Measurements from ENCODE around the gene SVIL. TPM values are rescaled to one million over a fixed set of nuclear protein-coding genes. Genes with fewer than 3 reads are reported as not detected.

SVIL gene
- total RNA-seq, 1 donor from 2014 or later = 0.62 TPM

DNA sequence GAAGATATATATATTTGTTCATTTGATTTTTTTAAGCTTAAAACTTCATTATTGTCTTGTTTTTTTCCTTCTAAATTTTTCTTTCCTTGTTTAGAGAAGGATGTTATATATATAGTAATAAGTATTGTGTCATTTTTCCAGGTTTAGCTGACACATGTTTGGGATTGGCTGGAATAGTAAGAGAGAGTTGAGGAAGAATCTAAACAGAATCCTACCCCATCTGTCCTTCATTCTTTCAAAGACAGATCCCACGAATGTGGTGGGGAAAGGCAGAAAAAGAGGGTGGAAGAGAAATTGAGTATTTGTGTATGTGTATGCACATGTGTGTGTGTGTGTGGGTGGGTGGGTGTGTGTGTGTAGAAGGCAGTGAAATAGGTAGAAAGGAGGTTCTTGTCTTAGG is 132.4 kb downstream of the SVIL start:
- Mint-ChIP-seq H3K36me3 (ENCODE audit: low read depth) (no peaks in the 10 kb centered on the region), H3K27me3 (peaks cover 8% of the 10 kb centered on the region), H3K4me3 (no peak overlapping the region), H3K9me3 (no peaks in the 10 kb centered on the region), H3K4me1 (no peaks in the 10 kb centered on the region), H3K27ac (no peak overlapping the region)
- CTCF ChIA-PET = interaction anchor here (1.1 kb wide), 1 partner anchor 13 kb away, joined by 3 read pairs; no protein-coding TSS in a partner anchor
- POLR2A ChIA-PET = no interaction called here
- TF ChIP-seq, protein P1, sequence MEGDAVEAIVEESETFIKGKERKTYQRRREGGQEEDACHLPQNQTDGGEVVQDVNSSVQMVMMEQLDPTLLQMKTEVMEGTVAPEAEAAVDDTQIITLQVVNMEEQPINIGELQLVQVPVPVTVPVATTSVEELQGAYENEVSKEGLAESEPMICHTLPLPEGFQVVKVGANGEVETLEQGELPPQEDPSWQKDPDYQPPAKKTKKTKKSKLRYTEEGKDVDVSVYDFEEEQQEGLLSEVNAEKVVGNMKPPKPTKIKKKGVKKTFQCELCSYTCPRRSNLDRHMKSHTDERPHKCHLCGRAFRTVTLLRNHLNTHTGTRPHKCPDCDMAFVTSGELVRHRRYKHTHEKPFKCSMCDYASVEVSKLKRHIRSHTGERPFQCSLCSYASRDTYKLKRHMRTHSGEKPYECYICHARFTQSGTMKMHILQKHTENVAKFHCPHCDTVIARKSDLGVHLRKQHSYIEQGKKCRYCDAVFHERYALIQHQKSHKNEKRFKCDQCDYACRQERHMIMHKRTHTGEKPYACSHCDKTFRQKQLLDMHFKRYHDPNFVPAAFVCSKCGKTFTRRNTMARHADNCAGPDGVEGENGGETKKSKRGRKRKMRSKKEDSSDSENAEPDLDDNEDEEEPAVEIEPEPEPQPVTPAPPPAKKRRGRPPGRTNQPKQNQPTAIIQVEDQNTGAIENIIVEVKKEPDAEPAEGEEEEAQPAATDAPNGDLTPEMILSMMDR (IDR thresholded peaks at IDR 0.05) = no peak
- ATAC-seq (ENCODE audit: low read depth) (no peak), DNase-seq (no peak)
- intact Hi-C loops (cut with micrococcal nuclease) = no loop called here

DNA sequence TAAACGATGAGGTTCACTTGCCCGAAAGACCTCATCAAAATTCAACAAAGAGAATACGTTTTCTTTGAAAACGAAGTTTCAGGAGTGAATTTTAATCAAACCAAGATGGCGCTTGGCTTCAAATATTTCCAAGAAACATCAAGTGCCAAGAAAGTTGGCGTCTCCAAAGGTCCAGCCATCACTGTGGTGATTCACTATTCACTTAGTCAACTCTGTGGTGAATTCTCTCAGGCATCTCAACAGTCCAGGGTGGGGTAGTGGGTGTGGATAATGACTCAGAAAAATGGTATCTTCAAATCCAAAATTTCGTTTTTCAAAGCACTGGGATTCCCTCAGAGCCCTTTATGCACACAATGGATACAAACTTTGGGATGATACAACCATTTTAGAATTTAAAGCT is 133.1 kb downstream of the SVIL start:
- Mint-ChIP-seq H3K4me1 (no peaks in the 10 kb centered on the region), H3K36me3 (ENCODE audit: low read depth) (no peaks in the 10 kb centered on the region), H3K27ac (no peak overlapping the region), H3K27me3 (peaks cover 11% of the 10 kb centered on the region), H3K4me3 (no peak overlapping the region), H3K9me3 (no peaks in the 10 kb centered on the region)
- ATAC-seq (ENCODE audit: low read depth) (no peak), DNase-seq (no peak)
- TF ChIP-seq, protein P1 (IDR thresholded peaks at IDR 0.05) = no peak
- ChIA-PET CTCF (interaction anchor here (1.1 kb wide), 1 partner anchor 14 kb away, joined by 3 read pairs; no protein-coding TSS in a partner anchor), POLR2A (no interaction called here)
- intact Hi-C loops (cut with micrococcal nuclease) = no loop called here

DNA sequence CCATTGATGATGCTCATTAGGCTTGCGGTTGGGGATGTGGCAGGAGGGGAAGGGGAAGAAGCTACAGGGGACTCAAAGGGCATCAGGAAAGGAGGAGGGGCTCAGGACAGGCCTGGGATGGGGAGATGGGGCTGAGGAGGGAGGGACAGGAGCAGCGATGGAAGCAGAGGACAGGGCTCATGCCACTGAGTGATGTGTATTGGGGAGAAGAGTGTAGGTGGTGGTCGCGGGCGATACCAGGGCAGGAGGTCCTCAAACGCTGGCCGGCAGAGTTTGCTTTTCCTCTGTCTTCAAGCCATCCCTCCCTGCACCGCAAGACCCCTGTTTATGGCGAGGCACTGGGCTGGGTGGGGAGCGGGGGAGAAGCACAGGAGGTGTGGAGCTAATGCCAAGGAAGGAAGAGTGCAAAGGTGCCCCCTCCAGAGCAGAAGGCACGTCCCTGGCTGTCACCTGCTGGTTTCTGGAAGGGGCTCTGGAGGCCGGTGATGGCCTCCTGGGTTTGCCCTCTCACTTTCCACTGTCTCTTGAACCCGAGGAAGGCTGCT is 134.7 kb downstream of the SVIL start:
- no peak overlapping the region for H3K27ac Mint-ChIP-seq
- peaks cover 7% of the 10 kb centered on the region for H3K27me3 Mint-ChIP-seq
- no peaks in the 10 kb centered on the region for H3K9me3 Mint-ChIP-seq
- ChIA-PET CTCF (no interaction called here), POLR2A (no interaction called here)
- TF ChIP-seq, protein P1 (IDR thresholded peaks at IDR 0.05) = no peak
- H3K36me3 Mint-ChIP-seq (ENCODE audit: low read depth) = no peaks in the 10 kb centered on the region
- H3K4me1 Mint-ChIP-seq = no peaks in the 10 kb centered on the region
- intact Hi-C loops (cut with micrococcal nuclease) = no loop called here
- ATAC-seq (ENCODE audit: low read depth) (no peak), DNase-seq (no peak)
- no peak overlapping the region for H3K4me3 Mint-ChIP-seq

DNA sequence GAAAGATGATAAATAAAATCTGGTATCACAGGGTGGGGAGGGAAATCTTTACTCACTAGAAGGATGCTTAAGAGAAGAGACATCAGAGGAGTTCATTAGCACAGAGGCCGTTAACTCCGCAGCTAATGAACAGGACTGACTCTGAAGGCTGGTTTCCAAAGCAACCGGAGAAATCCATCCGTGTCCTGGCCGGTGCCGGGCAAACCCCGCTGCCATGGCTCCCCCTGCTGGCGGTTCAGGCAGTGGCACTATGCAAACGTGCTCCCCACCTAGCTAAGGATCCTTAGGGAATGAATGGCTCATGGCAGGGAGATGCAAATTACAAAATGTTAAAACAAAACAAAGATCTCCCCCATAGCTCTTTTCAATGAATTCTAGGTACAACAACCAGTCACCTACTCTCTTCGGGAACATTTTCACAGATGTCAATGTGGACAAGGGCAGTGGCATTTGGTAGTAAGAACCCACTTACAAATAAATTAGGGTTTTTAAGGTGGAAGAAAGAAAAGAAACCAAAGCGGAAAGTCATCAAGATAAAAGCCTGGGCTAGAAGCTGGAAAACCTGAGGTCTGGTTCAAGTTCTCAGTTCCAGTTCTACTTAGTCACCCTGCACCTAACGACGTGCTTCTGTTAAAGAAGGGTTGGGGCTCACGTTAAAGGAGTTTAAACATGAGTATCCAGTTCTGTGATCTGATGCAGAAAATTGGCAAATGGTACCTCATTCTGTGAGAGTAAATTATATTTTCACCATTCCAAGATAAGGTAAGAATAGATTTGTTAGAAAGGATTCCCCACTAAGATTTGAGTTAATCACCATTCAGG is 138.2 kb downstream of the SVIL start:
- TF ChIP-seq, protein P1 (IDR thresholded peaks at IDR 0.05) = peak; percentile 54
- H3K36me3 Mint-ChIP-seq (ENCODE audit: low read depth) = no peaks in the 10 kb centered on the region
- intact Hi-C loops (cut with micrococcal nuclease) = loop anchor here (1.0 to 2.0 kb wide), 3 partner anchors 48 to 832 kb away; no protein-coding TSS in a partner anchor
- H3K9me3 Mint-ChIP-seq = no peaks in the 10 kb centered on the region
- peaks cover 3% of the 10 kb centered on the region for H3K27me3 Mint-ChIP-seq
- no peak for DNase-seq
- ChIA-PET CTCF (interaction anchor here (0.7 to 1.8 kb wide), 5 partner anchors 9 to 833 kb away, joined by 3 to 12 read pairs (median 4); no protein-coding TSS in a partner anchor), POLR2A (no interaction called here)
- no peak overlapping the region for H3K4me3 Mint-ChIP-seq
- ATAC-seq (ENCODE audit: low read depth) = peak; percentile 42
- no peak overlapping the region for H3K27ac Mint-ChIP-seq
- H3K4me1 Mint-ChIP-seq = no peaks in the 10 kb centered on the region

DNA sequence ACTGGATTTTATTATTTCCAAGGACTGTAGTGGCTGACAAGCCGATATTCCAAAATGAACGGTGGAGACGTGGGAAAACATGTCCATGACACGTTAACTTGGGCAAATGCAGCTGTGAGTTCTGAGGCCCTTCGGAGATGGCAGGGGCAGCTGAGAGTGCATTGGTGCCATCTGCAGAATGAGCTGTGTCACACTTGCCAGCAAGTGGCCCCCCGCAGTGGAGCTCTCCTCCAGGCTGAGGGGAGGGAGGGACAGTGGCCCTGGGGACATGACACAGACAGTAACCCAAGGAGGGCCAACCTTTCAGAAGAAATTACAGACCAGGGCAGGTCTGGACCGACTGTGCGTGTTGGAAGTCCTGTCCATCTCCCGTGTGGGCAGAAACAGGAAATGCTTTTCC is 139.4 kb downstream of the SVIL start:
- no peak overlapping the region for H3K27ac Mint-ChIP-seq

More for the DNA sequence above, 139.4 kb downstream of the SVIL start:
- DNase-seq = no peak
- intact Hi-C loops (cut with micrococcal nuclease) = no loop called here
- no peaks in the 10 kb centered on the region for H3K9me3 Mint-ChIP-seq
- no peak overlapping the region for H3K4me3 Mint-ChIP-seq
- H3K4me1 Mint-ChIP-seq = no peaks in the 10 kb centered on the region
- H3K36me3 Mint-ChIP-seq (ENCODE audit: low read depth) = no peaks in the 10 kb centered on the region
- POLR2A ChIA-PET = no interaction called here
- no peak for ATAC-seq (ENCODE audit: low read depth)
- H3K27me3 Mint-ChIP-seq = peaks cover 3% of the 10 kb centered on the region
- TF ChIP-seq, protein P1 (IDR thresholded peaks at IDR 0.05) = no peak
- CTCF ChIA-PET = no interaction called here

Data from activated B cell treated with CpG ODN at 0.5 μM for 24 hours (primary cell).